ENCODE results near the gene SLC22A16.

SLC22A16 gene

GRCh38 chr6:110476046-110476849, at the start of gene SLC22A16:
SLC22A16 (minus strand) TSS chr6:110476613; CDS start chr6:110476574, 39 bp downstream.
- Histone ChIP-seq H3K27ac (ENCODE audit: low read depth, low read length) (no peak within 1 kb of the TSS), H3K36me3 (ENCODE audit: control insufficient read depth in 1 of 2, insufficient read depth in 2 of 2, low read length in 2 of 2) (no peaks in the 10 kb centered on the region), H3K27me3 (ENCODE audit: control insufficient read depth in 1 of 2, insufficient read depth in 2 of 2, low read length in 2 of 2) (peaks cover 11 to 14% of the 10 kb centered on the region in 2 donors)

DNA sequence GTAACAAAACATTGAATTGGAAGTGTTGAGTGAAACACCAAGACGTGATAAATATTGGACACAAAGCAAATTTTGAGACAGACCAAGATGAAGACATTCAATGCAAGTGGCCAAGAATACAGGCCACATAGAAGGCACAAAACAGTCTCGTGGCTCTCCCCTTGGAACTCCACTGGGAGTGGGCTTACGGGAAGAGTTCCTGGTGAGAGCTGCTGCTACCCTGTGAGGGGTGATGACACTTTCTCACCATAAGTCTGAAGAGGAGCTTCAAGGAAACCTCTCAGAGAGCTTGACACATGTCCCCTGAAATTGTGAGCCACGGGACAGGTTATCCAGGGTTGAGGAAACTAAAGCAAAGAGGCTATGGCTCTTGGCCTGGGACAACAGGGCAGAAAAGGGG, 48.6 kb upstream of the SLC22A16 start:
- Histone ChIP-seq H3K9me3 (ENCODE audit: control insufficient read depth in 1 of 2, low read length in 2 of 2) (no peaks in the 10 kb centered on the region), H3K27ac (ENCODE audit: low read depth, low read length) (no peak overlapping the region), H3K36me3 (ENCODE audit: control insufficient read depth in 1 of 2, insufficient read depth in 2 of 2, low read length in 2 of 2) (no peaks in the 10 kb centered on the region), H3K4me3 (ENCODE audit: low read depth in 1 of 2, low read length in 2 of 2) (no peak overlapping the region), H3K9ac (ENCODE audit: low read depth in 1 of 2, low read length in 2 of 2) (no peak overlapping the region), H3K4me1 (ENCODE audit: control insufficient read depth in 1 of 2, insufficient read depth in 2 of 2, low read length in 2 of 2) (peaks cover 0 to 5% of the 10 kb centered on the region in 2 donors), H3K27me3 (ENCODE audit: control insufficient read depth in 1 of 2, insufficient read depth in 2 of 2, low read length in 2 of 2) (no peaks in the 10 kb centered on the region)

More at GRCh38 chr6:110476046-110476849, at the start of gene SLC22A16:
- Histone ChIP-seq H3K9me3 (ENCODE audit: control insufficient read depth in 1 of 2, low read length in 2 of 2) (no peaks in the 10 kb centered on the region), H3K4me1 (ENCODE audit: control insufficient read depth in 1 of 2, insufficient read depth in 2 of 2, low read length in 2 of 2) (no peaks in the 10 kb centered on the region), H3K4me3 (ENCODE audit: low read depth in 1 of 2, low read length in 2 of 2) (peak within 1 kb of the TSS in 1 of 2 donors; percentile 28), H3K9ac (ENCODE audit: low read depth in 1 of 2, low read length in 2 of 2) (no peak within 1 kb of the TSS)

DNA sequence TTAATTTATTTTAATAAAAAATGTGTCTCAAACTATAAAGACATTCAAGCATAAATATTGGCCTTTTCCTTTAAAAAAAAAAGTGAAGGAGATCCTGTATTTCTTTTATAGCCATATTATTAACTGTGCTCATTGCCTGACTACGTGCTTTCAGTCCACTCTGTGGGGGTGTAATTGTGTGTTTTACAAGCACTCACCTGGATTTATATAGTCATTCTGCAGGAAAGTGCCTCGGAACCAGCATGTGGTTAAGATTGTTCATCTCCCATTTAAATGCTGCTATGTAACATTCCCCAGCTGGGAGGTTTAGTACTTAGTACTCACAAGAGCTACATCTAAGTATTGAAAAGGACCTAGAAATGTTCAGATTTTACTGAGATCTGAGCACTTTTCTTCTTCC, 47.9 kb upstream of the SLC22A16 start:
- Histone ChIP-seq H3K27me3 (ENCODE audit: control insufficient read depth in 1 of 2, insufficient read depth in 2 of 2, low read length in 2 of 2) (no peaks in the 10 kb centered on the region), H3K27ac (ENCODE audit: low read depth, low read length) (no peak overlapping the region)

DNA sequence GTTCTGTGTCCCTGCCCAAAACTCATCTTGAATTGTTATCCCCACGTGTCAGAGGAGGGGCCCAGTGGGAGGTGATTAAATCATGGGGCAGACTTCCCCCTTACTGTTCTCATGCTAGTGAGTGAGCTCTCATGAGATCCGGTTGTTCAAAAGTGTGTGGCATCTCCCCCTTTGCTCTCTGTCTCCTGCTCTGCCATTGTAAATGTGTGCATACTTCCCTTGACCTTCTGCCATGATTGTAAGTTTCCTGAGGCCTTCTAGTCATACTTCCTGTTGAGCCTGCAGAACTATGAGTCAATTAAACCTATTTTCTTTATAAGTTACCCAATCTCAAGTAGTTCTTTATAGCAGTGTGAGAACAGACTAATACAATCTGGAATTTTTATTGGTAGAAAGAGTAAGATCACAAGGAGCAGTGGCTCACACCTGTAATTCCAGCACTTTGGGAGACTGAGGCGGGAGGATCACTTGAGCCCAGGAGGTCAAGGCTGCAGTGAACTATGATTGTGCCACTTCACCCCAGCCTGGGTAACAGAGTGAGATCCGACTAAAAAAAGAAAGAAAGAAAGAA, 47.1 kb upstream of the SLC22A16 start:
- peaks cover 0 to 5% of the 10 kb centered on the region in 2 donors for H3K4me1 ChIP-seq (ENCODE audit: control insufficient read depth in 1 of 2, insufficient read depth in 2 of 2, low read length in 2 of 2)
- H3K9me3 ChIP-seq (ENCODE audit: control insufficient read depth in 1 of 2, low read length in 2 of 2): no peaks in the 10 kb centered on the region
- H3K27me3 ChIP-seq (ENCODE audit: control insufficient read depth in 1 of 2, insufficient read depth in 2 of 2, low read length in 2 of 2): no peaks in the 10 kb centered on the region
- H3K9ac ChIP-seq (ENCODE audit: low read depth in 1 of 2, low read length in 2 of 2): no peak overlapping the region
- H3K4me3 ChIP-seq (ENCODE audit: low read depth in 1 of 2, low read length in 2 of 2): no peak overlapping the region
- H3K36me3 ChIP-seq (ENCODE audit: control insufficient read depth in 1 of 2, insufficient read depth in 2 of 2, low read length in 2 of 2): no peaks in the 10 kb centered on the region
- H3K27ac ChIP-seq (ENCODE audit: low read depth, low read length): no peak overlapping the region

More for the DNA sequence above, 47.9 kb upstream of the SLC22A16 start:
- Histone ChIP-seq H3K4me3 (ENCODE audit: low read depth in 1 of 2, low read length in 2 of 2) (no peak overlapping the region), H3K9me3 (ENCODE audit: control insufficient read depth in 1 of 2, low read length in 2 of 2) (no peaks in the 10 kb centered on the region), H3K36me3 (ENCODE audit: control insufficient read depth in 1 of 2, insufficient read depth in 2 of 2, low read length in 2 of 2) (no peaks in the 10 kb centered on the region), H3K4me1 (ENCODE audit: control insufficient read depth in 1 of 2, insufficient read depth in 2 of 2, low read length in 2 of 2) (peaks cover 0 to 5% of the 10 kb centered on the region in 2 donors), H3K9ac (ENCODE audit: low read depth in 1 of 2, low read length in 2 of 2) (no peak overlapping the region)

DNA sequence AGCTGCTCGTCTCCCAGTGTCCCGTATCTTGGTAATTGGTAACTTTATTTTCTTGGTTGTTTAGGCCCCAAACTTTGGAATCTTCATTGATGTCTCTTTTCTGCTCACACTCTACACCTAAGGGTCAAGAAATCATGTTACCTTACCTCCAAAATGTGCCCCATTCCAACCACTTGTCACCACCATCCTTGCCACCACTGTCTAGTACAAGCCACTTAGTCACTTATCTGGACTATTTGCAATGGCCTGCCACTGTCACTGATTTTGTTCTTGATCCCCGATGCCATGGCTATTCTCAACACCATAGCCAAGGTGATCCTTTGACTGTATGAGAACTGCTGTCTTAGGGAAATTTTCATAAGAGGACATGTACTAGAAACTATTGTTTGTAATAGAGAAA, 46.0 kb upstream of the SLC22A16 start:
- H3K27ac ChIP-seq (ENCODE audit: low read depth, low read length): no peak overlapping the region
- H3K27me3 ChIP-seq (ENCODE audit: control insufficient read depth in 1 of 2, insufficient read depth in 2 of 2, low read length in 2 of 2): no peaks in the 10 kb centered on the region
- H3K9me3 ChIP-seq (ENCODE audit: control insufficient read depth in 1 of 2, low read length in 2 of 2): no peaks in the 10 kb centered on the region
- no peak overlapping the region for H3K4me3 ChIP-seq (ENCODE audit: low read depth in 1 of 2, low read length in 2 of 2)
- H3K4me1 ChIP-seq (ENCODE audit: control insufficient read depth in 1 of 2, insufficient read depth in 2 of 2, low read length in 2 of 2): peaks cover 0 to 5% of the 10 kb centered on the region in 2 donors
- H3K36me3 ChIP-seq (ENCODE audit: control insufficient read depth in 1 of 2, insufficient read depth in 2 of 2, low read length in 2 of 2): no peaks in the 10 kb centered on the region
- H3K9ac ChIP-seq (ENCODE audit: low read depth in 1 of 2, low read length in 2 of 2): no peak overlapping the region

DNA sequence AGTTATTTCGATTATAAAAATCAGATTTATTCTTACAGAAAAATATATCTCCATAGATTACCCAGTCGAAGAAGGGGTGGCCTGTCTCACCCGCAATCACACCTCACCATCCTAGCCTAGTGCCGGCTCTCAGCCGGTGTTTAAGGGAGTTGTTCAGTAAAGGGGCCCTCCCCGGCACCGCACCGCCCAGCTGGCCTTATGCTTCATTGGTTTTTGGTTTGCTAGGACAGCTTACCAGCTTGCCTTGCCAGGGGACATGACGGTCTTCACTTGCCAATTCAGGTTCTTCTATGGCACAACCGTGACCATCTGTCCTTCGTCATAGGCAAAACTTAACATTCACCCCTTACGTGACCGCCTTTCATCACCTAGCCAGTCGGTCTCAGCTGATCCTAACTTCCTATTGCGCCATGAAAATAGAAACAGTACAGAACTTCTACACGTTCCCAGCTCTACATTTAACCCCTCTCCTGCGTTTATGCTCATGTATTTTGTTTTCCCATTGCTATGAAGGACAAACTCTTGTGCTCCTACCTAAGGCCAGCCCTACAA, 44.7 kb upstream of the SLC22A16 start:
- Histone ChIP-seq H3K9ac (ENCODE audit: low read depth in 1 of 2, low read length in 2 of 2) (no peak overlapping the region), H3K27ac (ENCODE audit: low read depth, low read length) (no peak overlapping the region), H3K36me3 (ENCODE audit: control insufficient read depth in 1 of 2, insufficient read depth in 2 of 2, low read length in 2 of 2) (no peaks in the 10 kb centered on the region), H3K27me3 (ENCODE audit: control insufficient read depth in 1 of 2, insufficient read depth in 2 of 2, low read length in 2 of 2) (no peaks in the 10 kb centered on the region), H3K4me3 (ENCODE audit: low read depth in 1 of 2, low read length in 2 of 2) (no peak overlapping the region), H3K4me1 (ENCODE audit: control insufficient read depth in 1 of 2, insufficient read depth in 2 of 2, low read length in 2 of 2) (peaks cover 4 to 5% of the 10 kb centered on the region in 2 donors), H3K9me3 (ENCODE audit: control insufficient read depth in 1 of 2, low read length in 2 of 2) (no peaks in the 10 kb centered on the region)

DNA sequence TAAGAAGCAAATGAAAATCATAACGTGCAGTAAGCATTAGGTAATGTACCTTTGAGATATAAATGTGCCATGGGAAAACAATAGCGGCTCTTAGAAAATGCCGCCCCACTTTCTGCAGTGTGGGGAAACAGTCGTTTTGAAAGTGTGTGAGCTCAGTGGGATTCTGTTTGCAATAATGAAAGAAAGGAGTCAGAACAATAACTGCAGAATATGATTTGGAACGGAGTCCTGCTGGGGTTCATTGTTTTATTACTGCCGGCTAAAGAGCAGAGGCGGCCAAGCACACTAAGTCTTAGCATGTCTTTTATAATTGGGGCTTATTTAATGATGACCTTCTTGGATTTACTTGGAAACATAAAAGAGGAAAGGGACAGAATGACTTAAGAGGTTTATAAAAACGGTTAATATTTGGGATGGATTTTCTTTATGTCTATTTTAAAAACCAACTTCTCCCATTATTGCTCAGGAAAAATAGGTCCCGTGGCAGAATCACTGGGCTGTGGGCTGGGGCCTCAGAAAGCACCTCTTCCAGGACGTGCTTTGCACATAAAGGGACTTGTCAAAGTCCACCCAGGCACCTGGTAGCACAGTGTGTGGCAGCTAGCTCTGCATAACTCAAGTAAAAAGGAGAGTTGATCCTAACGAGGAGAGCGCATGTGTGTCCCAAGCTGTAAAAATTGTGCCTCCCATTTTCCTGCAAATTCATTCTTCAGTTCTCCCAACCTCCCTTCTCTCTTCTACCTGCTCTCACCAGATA, 44.0 kb upstream of the SLC22A16 start:
- Histone ChIP-seq H3K9me3 (ENCODE audit: control insufficient read depth in 1 of 2, low read length in 2 of 2) (no peaks in the 10 kb centered on the region), H3K36me3 (ENCODE audit: control insufficient read depth in 1 of 2, insufficient read depth in 2 of 2, low read length in 2 of 2) (no peaks in the 10 kb centered on the region), H3K27ac (ENCODE audit: low read depth, low read length) (no peak overlapping the region), H3K9ac (ENCODE audit: low read depth in 1 of 2, low read length in 2 of 2) (no peak overlapping the region), H3K4me1 (ENCODE audit: control insufficient read depth in 1 of 2, insufficient read depth in 2 of 2, low read length in 2 of 2) (peaks cover 4 to 5% of the 10 kb centered on the region in 2 donors), H3K27me3 (ENCODE audit: control insufficient read depth in 1 of 2, insufficient read depth in 2 of 2, low read length in 2 of 2) (no peaks in the 10 kb centered on the region), H3K4me3 (ENCODE audit: low read depth in 1 of 2, low read length in 2 of 2) (no peak overlapping the region)

DNA sequence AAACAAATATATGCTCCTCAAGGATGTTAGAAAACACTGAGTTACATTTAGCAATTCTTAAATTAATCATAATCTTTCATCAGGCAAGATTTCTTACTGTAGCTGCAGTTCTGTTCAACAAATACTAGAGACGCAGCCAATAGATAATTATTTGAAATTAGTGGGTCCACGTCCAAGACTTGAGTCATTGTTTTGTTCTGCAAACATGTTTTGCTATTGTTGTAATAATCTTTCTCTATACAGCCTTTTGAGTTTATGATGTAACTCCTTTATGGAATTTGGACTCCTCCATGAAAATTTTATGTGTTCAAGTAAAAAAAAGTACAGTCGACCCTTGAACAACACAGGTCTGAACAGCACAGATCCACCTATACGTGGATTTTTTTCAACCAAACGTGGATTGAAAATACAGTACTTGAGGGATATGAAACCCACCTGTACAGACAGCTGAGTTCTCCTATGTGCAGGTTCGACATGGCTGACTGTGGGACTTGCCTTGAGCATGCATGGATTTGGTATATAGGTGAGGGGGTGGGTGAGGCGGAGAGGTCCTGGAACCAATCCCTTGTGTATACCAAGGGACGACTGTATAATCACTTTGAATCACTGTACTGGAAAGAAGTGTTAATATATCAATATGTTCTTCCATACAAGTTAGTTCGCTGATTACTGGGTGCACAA, 41.3 kb upstream of the SLC22A16 start:
- no peaks in the 10 kb centered on the region for H3K36me3 ChIP-seq (ENCODE audit: control insufficient read depth in 1 of 2, insufficient read depth in 2 of 2, low read length in 2 of 2)
- H3K4me3 ChIP-seq (ENCODE audit: low read depth in 1 of 2, low read length in 2 of 2): no peak overlapping the region
- H3K27me3 ChIP-seq (ENCODE audit: control insufficient read depth in 1 of 2, insufficient read depth in 2 of 2, low read length in 2 of 2): no peaks in the 10 kb centered on the region
- peaks cover 5 to 9% of the 10 kb centered on the region in 2 donors for H3K4me1 ChIP-seq (ENCODE audit: control insufficient read depth in 1 of 2, insufficient read depth in 2 of 2, low read length in 2 of 2)
- no peak overlapping the region for H3K9ac ChIP-seq (ENCODE audit: low read depth in 1 of 2, low read length in 2 of 2)
- H3K9me3 ChIP-seq (ENCODE audit: control insufficient read depth in 1 of 2, low read length in 2 of 2): no peaks in the 10 kb centered on the region
- H3K27ac ChIP-seq (ENCODE audit: low read depth, low read length): no peak overlapping the region

GRCh38 chr6:110517034-110517433, 40.6 kb upstream of the SLC22A16 start:
- Histone ChIP-seq H3K4me1 (ENCODE audit: control insufficient read depth in 1 of 2, insufficient read depth in 2 of 2, low read length in 2 of 2) (peaks cover 5 to 9% of the 10 kb centered on the region in 2 donors), H3K27me3 (ENCODE audit: control insufficient read depth in 1 of 2, insufficient read depth in 2 of 2, low read length in 2 of 2) (no peaks in the 10 kb centered on the region), H3K36me3 (ENCODE audit: control insufficient read depth in 1 of 2, insufficient read depth in 2 of 2, low read length in 2 of 2) (no peaks in the 10 kb centered on the region), H3K27ac (ENCODE audit: low read depth, low read length) (no peak overlapping the region), H3K4me3 (ENCODE audit: low read depth in 1 of 2, low read length in 2 of 2) (no peak overlapping the region), H3K9ac (ENCODE audit: low read depth in 1 of 2, low read length in 2 of 2) (no peak overlapping the region), H3K9me3 (ENCODE audit: control insufficient read depth in 1 of 2, low read length in 2 of 2) (no peaks in the 10 kb centered on the region)

Measured in duodenal mucosa (tissue), 2 donors.